IPS-18a (cell line): ENCODE results near the gene HDAC4.

Experiments used
- H3K27ac ChIP-seq: one replicate; pipeline ENCODE4 v1.5.1; 2013; ENCODE audit warnings: low read length
- H3K27me3 ChIP-seq: one replicate; pipeline ENCODE4 v1.6.1; 2013; ENCODE audit warnings: mild to moderate bottlenecking, low read length; ENCODE audit not compliant: control insufficient read depth, insufficient read depth
- H3K36me3 ChIP-seq: one replicate; pipeline ENCODE4 v1.6.1; 2013; ENCODE audit warnings: low read depth, low read length; ENCODE audit not compliant: control insufficient read depth
- H3K4me1 ChIP-seq: one replicate; pipeline ENCODE4 v1.6.1; 2013; ENCODE audit warnings: low read depth, low read length; ENCODE audit not compliant: control insufficient read depth
- H3K4me3 ChIP-seq: one replicate; pipeline ENCODE4 v1.5.1; 2013; ENCODE audit warnings: low read length
- H3K9ac ChIP-seq: one replicate; pipeline ENCODE4 v1.6.1; 2013; ENCODE audit warnings: mild to moderate bottlenecking, low read length, moderate library complexity
- H3K9me3 ChIP-seq: one replicate; pipeline ENCODE4 v1.6.1; 2013; ENCODE audit warnings: low read depth, low read length; ENCODE audit not compliant: control insufficient read depth

Gene HDAC4

GRCh38 chr2:239099474-239099873, 301.3 kb downstream of the HDAC4 start:
- no peak overlapping the region for H3K9ac ChIP-seq
- no peaks in the 10 kb centered on the region for H3K4me1 ChIP-seq
- no peaks in the 10 kb centered on the region for H3K27me3 ChIP-seq
- no peak overlapping the region for H3K27ac ChIP-seq
- no peak overlapping the region for H3K4me3 ChIP-seq
- H3K9me3 ChIP-seq: no peaks in the 10 kb centered on the region
- peaks cover 7% of the 10 kb centered on the region for H3K36me3 ChIP-seq

GRCh38 chr2:239098288-239098970, 302.4 kb downstream of the HDAC4 start:
- peaks cover 7% of the 10 kb centered on the region for H3K36me3 ChIP-seq
- H3K27ac ChIP-seq: no peak overlapping the region
- H3K4me3 ChIP-seq: no peak overlapping the region

GRCh38 chr2:239097428-239097696, 303.5 kb downstream of the HDAC4 start:
- H3K27me3 ChIP-seq: no peaks in the 10 kb centered on the region
- H3K27ac ChIP-seq: no peak overlapping the region
- H3K9ac ChIP-seq: no peak overlapping the region
- H3K9me3 ChIP-seq: no peaks in the 10 kb centered on the region
- no peak overlapping the region for H3K4me3 ChIP-seq
- peaks cover 1% of the 10 kb centered on the region for H3K36me3 ChIP-seq
- no peaks in the 10 kb centered on the region for H3K4me1 ChIP-seq

More at GRCh38 chr2:239098288-239098970, 302.4 kb downstream of the HDAC4 start:
- no peaks in the 10 kb centered on the region for H3K4me1 ChIP-seq
- no peak overlapping the region for H3K9ac ChIP-seq
- no peaks in the 10 kb centered on the region for H3K9me3 ChIP-seq
- H3K27me3 ChIP-seq: no peaks in the 10 kb centered on the region

- Histone ChIP-seq H3K4me1 (no peaks in the 10 kb centered on the region), H3K27ac (no peak overlapping the region), H3K9me3 (no peaks in the 10 kb centered on the region), H3K36me3 (no peaks in the 10 kb centered on the region), H3K4me3 (no peak overlapping the region), H3K9ac (no peak overlapping the region), H3K27me3 (no peaks in the 10 kb centered on the region)
Measured at GRCh38 chr2:239096676-239097427, 304.0 kb downstream of the HDAC4 start.

GRCh38 chr2:239095460-239096081, 305.2 kb downstream of the HDAC4 start:
- Histone ChIP-seq H3K36me3 (no peaks in the 10 kb centered on the region), H3K9me3 (no peaks in the 10 kb centered on the region)

GRCh38 chr2:239094867-239095266, 306.0 kb downstream of the HDAC4 start:
- Histone ChIP-seq H3K4me1 (no peaks in the 10 kb centered on the region), H3K9me3 (no peaks in the 10 kb centered on the region), H3K27me3 (no peaks in the 10 kb centered on the region), H3K27ac (no peak overlapping the region), H3K36me3 (no peaks in the 10 kb centered on the region), H3K4me3 (no peak overlapping the region), H3K9ac (no peak overlapping the region)

More at GRCh38 chr2:239095460-239096081, 305.2 kb downstream of the HDAC4 start:
- no peaks in the 10 kb centered on the region for H3K4me1 ChIP-seq
- no peak overlapping the region for H3K27ac ChIP-seq
- no peaks in the 10 kb centered on the region for H3K27me3 ChIP-seq
- H3K9ac ChIP-seq: no peak overlapping the region
- no peak overlapping the region for H3K4me3 ChIP-seq

- Histone ChIP-seq H3K9me3 (no peaks in the 10 kb centered on the region), H3K36me3 (no peaks in the 10 kb centered on the region), H3K4me3 (no peak overlapping the region), H3K27ac (no peak overlapping the region), H3K4me1 (no peaks in the 10 kb centered on the region), H3K9ac (no peak overlapping the region), H3K27me3 (no peaks in the 10 kb centered on the region)
Measured at GRCh38 chr2:239093952-239094351, 306.9 kb downstream of the HDAC4 start.

GRCh38 chr2:239093542-239093941, 307.3 kb downstream of the HDAC4 start:
- no peaks in the 10 kb centered on the region for H3K9me3 ChIP-seq
- no peak overlapping the region for H3K9ac ChIP-seq
- no peak overlapping the region for H3K27ac ChIP-seq
- no peaks in the 10 kb centered on the region for H3K4me1 ChIP-seq
- no peaks in the 10 kb centered on the region for H3K27me3 ChIP-seq
- no peak overlapping the region for H3K4me3 ChIP-seq
- no peaks in the 10 kb centered on the region for H3K36me3 ChIP-seq

GRCh38 chr2:239092571-239093294, 308.1 kb downstream of the HDAC4 start:
- Histone ChIP-seq H3K4me1 (no peaks in the 10 kb centered on the region), H3K36me3 (no peaks in the 10 kb centered on the region), H3K27me3 (no peaks in the 10 kb centered on the region), H3K4me3 (no peak overlapping the region), H3K27ac (no peak overlapping the region), H3K9ac (no peak overlapping the region), H3K9me3 (no peaks in the 10 kb centered on the region)

- Histone ChIP-seq H3K4me1 (no peaks in the 10 kb centered on the region), H3K9me3 (no peaks in the 10 kb centered on the region), H3K27me3 (no peaks in the 10 kb centered on the region), H3K4me3 (no peak overlapping the region), H3K27ac (no peak overlapping the region), H3K9ac (no peak overlapping the region), H3K36me3 (no peaks in the 10 kb centered on the region)
Measured at GRCh38 chr2:239089884-239090283, 310.9 kb downstream of the HDAC4 start.

- Histone ChIP-seq H3K4me1 (no peaks in the 10 kb centered on the region), H3K4me3 (no peak overlapping the region), H3K27me3 (no peaks in the 10 kb centered on the region), H3K36me3 (no peaks in the 10 kb centered on the region), H3K27ac (no peak overlapping the region), H3K9ac (no peak overlapping the region), H3K9me3 (no peaks in the 10 kb centered on the region)
Measured at GRCh38 chr2:239087046-239087710, 313.6 kb downstream of the HDAC4 start.
